ENCODE measurements around the gene FAR1.
A peak's percentile ranks its signal among the peaks of the same experiment; 100 is the strongest.

FAR1 gene

DNA sequence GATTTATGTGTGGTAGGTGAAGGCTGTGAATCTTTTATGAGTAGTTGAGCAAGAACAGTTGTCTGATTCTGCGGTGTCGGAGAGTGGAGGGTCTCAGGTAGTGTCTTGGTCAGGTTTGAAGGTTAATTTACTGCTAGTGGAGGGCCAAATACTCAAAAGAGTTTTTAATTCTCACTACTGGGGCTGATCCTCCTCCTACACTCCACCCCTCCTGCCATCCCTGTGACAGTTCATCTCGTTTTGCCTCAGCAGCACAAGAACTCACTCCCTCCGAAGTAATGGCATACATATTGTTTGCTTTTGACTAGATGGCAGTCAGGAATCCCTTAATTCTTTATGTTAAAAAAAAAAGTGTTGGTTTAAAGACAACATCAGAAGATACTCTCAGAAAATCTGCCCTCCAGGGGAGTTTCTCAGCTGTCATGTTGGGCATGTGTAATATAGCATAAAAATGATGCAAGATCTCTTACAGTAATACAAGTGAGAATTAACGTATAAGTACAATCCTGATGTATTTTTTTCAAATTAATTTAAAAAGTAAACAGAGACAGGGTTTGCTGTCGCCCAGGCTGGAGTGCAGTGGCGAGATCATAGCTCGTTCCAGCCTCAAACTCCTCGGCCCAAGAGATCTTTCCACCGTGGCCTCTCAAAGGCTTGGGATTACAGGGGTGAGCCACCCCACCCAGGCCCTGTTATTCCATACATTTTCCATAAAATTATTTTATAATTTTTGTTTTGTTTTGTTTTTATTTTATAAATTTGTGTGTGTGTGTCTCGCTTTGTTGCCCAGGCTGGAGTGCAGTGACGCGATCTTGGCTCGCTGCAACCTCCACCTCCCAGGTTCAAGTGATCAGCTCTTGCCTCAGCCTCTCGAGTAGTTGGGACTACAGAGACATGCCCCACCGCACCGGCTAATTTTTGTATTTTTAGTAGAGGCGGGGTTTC, 1.3 kb downstream of the FAR1 start:
- DNase-seq (ENCODE audit: low read depth, low spot score), result no peak

DNA sequence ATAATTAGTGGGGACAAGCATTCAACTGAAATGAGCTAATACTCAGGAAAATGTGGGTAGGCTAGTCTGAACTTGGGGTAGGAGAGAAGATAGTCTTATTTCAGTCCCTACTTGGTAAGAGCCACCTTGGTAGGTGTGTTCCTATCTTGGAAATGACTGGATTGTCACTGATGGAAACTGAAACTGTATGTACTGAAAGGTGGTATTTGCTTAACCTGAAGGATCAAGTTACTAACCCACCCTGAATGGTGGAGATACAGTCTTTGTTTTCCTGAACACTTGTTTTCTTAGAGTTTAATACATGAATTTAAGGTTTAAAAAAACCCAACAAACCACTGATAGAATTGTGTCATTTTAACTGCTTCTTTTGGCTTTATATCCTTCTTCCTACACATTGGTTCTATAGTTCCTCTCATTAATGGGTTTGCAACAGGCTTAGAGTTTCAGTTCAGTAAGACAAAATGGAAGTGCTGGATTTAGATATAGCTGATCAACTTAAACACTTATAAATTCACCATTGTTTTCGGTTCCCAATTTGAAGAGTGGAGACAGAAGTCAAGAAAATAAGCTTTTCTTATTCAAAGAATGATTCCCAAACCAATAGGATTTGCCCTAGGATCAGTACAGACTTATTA, 4.2 kb downstream of the FAR1 start:
- DNase-seq (ENCODE audit: low read depth, low spot score), result no peak

GRCh38 chr11:13674799-13675509, 6.5 kb downstream of the FAR1 start:
- no peak for DNase-seq (ENCODE audit: low read depth, low spot score)

DNA sequence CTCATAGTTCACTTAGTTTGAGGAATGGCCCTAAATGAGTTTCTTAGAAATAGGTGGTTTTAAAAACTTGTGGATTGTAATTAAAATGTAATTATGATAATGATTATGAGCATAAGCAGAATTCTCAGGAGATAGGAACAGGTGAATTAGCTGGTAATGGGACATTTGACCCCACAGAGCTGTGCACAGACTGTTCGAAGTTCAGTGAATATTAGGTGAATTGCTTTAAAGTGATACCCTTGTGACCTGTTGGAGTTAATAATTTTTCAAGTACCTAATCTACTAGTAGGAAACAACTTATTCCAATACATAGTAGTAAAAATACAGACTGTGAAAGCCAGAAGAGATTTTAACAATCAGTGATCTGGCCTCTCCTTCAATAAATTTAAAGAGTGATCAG, 8.1 kb downstream of the FAR1 start:
- DNase-seq (ENCODE audit: low read depth, low spot score), result no peak

DNA sequence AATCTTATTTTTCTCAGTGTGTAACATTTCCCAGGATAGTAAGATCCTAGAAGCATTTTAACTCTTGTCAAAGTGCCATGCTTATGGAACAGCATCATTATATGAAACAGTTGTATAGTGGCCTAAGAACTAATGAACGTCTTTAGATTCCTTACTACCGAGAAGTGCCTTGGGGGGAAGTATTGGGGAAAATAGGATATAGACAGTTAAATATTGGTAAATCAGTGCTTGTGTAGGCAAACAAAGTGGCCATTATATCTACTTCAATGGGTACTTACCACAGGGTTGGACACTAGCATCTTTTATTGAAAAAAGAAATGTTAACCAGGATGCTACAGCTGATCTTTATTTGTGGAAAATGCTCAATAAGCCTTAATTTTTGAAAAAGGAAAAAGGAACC, 11.3 kb downstream of the FAR1 start:
- DNase-seq (ENCODE audit: low read depth, low spot score), result no peak

GRCh38 chr11:13680501-13681264, 12.2 kb downstream of the FAR1 start:
- DNase-seq (ENCODE audit: low read depth, low spot score), result no peak

DNA sequence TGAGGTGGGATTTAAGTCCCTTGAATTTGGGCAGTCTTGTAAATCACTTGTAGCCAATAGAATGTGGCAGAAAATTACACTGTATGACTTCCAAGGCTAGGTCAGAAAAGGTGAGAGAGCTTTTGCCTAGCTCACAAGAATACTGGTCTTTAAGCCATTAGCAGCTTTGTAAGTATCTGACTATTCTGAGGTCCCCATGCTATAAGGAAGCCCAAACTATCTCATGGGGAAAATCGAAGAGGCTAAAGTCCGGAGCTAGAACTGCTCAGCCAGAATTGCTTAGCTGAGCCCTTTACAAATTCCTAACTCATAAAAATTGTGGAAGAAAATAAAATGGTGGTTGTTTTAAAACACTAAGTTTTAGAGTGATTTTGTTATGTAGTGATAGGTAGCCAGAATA, 13.0 kb downstream of the FAR1 start:
- DNase-seq (ENCODE audit: low read depth, low spot score), result no peak

GRCh38 chr11:13682212-13682611, 13.7 kb downstream of the FAR1 start:
- DNase-seq (ENCODE audit: low read depth, low spot score), result no peak

- DNase-seq (ENCODE audit: low read depth, low spot score), result peak; percentile 15
These were observed 17.1 kb downstream of the FAR1 start for GRCh38 chr11:13685461-13686108.

DNA sequence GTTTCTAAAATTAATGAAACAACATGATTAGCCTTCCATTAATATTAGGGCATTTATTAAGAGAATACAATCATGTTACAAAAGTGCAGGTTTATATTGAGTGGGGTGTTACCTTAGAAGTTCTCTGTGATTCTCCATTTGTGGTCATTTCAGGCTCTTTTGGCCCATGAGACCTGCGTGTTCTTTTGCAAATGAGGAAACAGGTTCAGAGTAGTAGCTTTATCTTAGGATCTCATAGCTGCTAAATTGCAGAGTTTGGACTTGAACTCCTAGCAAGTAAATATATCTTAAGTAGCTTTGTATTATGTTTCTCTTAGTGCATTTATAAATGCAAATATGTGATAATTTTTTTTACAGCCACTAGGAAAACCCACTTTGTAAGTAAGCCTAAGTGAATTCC, 18.3 kb downstream of the FAR1 start:
- DNase-seq (ENCODE audit: low read depth, low spot score), result no peak

GRCh38 chr11:13687271-13687670, 18.8 kb downstream of the FAR1 start:
- peak; percentile 12 for DNase-seq (ENCODE audit: low read depth, low spot score)

DNA sequence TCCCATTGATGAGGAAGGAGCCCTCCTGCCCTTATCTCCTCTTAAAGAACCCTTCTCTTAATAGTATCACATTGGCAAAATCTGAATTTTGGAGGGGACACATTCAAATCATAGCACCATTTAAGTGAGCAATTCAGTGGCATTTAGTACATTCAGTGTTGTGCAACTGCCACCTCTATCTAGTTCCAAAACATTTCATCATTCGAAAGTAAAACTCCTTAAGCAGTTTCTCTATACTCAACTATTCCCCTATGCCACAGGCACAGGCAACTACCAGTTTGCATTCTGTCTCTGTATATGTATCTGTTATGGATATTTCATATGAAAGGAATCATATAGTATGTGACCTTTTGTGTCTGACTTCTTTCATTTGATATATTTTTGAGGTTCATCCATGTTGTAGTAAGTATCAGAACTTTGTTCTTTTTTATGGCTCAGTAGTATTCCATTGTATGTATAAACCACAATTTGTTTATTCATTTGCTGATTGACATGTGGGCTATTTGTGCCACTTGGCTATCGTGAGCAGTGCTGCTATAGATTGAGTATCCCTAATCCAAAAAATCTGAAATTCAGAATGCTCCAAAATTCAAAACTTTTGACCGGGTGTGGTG, 22.9 kb downstream of the FAR1 start:
- no peak for DNase-seq (ENCODE audit: low read depth, low spot score)

- no peak for DNase-seq (ENCODE audit: low read depth, low spot score)
These were observed 23.7 kb downstream of the FAR1 start for GRCh38 chr11:13692172-13692571.

DNA sequence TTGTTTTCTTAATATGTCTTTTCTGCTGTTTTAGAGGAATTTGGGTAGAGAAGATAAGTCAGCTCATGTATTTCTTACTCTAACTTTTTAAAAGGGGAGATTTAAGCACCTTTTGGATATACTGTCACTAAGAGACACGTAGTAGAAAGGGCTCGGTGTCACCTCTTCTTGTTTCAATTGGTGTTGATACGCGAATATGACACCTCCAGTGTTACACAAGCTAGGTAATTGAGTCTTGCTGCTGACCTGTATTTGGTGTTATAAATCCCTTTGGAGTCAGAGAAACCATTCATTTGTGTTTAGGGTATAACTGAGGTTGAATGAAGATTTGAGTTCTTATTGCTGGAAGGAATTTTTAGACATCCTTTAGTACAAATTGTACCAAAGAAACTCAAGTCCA, 25.6 kb downstream of the FAR1 start:
- no peak for DNase-seq (ENCODE audit: low read depth, low spot score)

- DNase-seq (ENCODE audit: low read depth, low spot score), result no peak
These were observed 27.4 kb downstream of the FAR1 start for GRCh38 chr11:13695886-13696285.

DNA sequence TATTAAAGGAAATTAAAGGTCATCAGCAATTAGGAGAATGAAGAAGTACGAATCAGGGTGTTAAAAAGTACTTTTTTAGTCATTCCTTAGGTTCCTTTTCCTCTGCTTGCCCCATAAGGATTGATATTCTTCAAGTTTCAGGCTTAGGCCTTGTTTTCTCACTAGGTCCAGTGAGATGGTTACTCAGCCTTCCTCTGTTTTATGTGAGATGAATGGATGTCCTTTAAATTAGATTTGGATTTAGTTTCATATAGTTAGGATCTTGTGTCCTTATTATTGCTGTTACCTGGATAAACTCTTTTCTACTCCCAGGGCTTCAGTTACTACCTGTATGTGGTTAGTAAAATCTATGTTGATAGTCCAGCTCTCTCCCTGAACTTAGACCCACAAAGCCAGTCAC, 29.2 kb downstream of the FAR1 start:
- no peak for DNase-seq (ENCODE audit: low read depth, low spot score)

- DNase-seq (ENCODE audit: low read depth, low spot score), result no peak
These were observed 29.7 kb downstream of the FAR1 start for GRCh38 chr11:13698132-13698531.

- DNase-seq (ENCODE audit: low read depth, low spot score), result no peak
These were observed 30.6 kb downstream of the FAR1 start for GRCh38 chr11:13699041-13699440.

- no peak for DNase-seq (ENCODE audit: low read depth, low spot score)
These were observed 31.4 kb downstream of the FAR1 start for GRCh38 chr11:13699870-13700269.

DNA sequence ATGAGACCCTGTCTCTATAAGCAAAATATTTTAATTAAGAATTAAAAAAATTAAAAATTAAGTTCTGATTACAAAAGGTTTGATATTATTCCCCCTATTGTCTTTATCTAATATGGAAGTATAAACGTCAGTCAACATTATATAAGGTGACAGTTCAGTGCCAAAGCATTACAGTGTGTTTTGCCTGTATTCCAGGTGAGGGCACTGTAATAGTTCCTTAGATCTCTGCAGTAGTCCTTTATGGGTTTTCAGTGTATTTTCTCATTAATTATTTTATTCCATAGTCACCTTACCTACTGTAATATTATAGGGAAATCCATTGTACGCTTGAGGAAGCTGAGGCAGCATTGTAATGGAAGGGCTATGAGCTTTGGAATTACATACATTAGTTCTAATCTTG, 33.0 kb downstream of the FAR1 start:
- DNase-seq (ENCODE audit: low read depth, low spot score), result no peak

- no peak for DNase-seq (ENCODE audit: low read depth, low spot score)
These were observed 33.6 kb downstream of the FAR1 start for GRCh38 chr11:13702071-13702470.

All from astrocyte of the hippocampus (primary cell).